ENCODE data around the gene LETM1. TPM values are rescaled to one million over a fixed set of nuclear protein-coding genes. Genes with fewer than 3 reads are reported as not detected.
"Not testable (repeated sequence)": the region's sequence is repeated elsewhere in the genome, so short reads cannot be mapped to it uniquely, and the experiment has no call there.

LETM1 gene
- total RNA-seq, 1 experiment from 2014 or later, result 106 TPM

DNA sequence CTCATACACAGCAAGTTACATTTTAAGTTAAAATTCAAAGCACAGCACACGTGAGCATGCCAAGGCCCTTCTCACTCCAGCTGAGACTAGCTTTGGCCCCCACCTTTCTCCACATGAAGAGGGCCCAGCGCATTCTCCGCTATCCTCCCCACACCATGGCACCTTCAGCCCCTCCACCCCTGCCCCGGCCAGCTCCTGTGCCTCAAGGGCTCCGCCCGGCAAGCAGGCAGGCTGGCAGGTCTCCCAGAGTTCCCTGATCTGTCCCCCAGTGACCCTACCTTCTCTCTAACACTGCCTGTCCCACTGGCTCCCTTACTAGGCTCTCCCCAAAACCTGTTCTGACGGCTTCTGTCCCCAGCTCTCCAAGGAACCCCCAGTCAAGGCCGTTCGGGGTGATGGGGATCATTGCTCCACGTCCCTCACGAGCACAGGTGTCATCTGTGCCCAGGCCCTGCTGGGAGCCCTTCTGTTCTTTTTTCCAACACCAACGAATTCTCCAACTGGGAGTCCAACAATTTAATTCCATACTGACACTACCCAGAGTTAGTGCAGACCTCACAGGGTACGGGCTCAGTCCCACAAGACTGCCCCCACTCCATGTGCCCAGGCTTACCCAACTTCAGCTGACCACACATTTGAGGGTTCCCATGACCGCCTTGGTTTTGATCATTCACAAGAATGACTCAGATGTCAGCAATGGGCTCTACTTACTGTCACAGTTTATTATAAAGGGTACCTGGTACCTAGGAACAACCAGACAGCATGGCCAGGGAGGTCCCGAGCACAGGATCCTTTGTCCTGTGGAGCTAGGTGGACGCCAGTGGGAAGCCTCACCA, 4.2 kb downstream of the LETM1 start:
- DNase-seq (ENCODE audit: low spot score), result peak; percentile 47

DNA sequence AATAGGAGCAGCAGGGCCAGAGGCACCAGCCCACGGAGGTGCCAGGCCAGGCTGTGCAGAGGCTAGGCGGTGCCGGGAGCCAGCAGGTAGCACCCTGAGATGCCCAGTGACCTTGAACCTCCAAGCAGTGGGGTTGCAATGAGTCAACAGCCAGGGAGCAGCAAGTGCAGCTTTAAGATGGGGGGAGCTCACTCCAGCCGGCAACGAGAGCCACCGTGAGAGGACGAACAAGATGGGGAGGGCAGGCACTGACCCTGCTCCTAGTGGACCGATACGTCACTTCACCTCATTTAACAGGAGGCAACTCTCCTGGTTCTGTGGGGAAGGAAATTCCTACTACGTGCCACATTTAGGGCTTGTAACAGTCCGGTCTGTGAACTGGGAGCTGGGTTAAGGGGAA, 4.8 kb downstream of the LETM1 start:
- DNase-seq (ENCODE audit: low spot score), result peak; percentile 32

DNA sequence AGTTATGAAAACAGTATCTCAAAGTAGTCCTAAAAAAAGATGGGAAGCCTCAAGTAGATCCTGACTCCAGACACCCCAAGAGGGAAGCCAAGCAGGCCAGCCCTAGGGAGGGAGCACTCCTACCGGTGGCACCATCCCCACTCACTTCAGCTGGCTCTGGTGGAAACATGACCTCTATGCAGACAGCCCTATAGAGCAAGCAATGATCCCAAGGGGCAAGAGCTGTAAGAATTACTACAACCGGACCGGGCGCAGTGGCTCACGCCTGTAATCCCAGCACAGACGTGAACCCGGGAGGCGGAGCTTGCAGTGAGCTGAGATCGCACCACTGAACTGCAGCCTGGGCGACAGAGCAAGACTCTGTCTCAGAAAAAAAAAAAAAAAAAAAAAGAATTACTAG, 5.7 kb downstream of the LETM1 start:
- no peak for DNase-seq (ENCODE audit: low spot score)

DNA sequence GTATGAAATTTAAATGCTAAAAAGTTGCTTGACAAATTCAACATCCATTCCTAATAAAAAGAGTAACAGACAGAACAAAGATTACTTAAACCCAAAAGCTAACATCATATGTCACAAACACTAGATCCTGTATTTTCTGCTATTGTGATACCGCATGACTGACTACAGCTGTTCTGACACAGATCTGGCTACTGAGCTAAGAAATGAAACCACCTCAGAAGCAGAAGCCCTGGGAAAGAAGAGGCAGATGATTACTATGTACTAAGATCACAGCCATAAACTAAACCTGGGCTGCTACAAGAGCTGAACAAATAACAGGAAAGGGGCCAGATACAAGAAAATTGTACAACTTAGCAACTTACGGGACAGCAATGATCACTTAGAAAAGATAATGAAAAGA, 9.4 kb downstream of the LETM1 start:
- no peak for DNase-seq (ENCODE audit: low spot score)

DNA sequence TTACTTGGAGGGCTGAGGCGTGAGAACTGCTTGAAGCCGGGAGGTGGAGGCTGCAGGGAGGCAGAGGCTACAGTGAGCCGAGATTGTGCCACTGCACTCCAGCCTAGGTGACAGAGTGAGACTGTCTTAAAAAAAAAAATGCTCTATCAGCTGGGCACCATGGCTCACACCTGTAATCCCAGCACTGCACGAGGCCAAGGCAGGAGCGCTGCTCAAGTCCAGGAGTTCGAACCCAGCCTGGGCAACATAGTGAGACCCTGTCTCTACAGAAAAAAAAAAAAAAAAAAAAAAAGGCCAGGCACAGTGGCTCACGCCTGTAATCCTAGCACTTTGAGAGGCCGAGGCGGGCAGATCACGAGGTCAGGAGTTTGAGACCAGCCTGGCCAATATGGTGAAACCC, 11.3 kb downstream of the LETM1 start:
- not testable (repeated sequence) for DNase-seq (ENCODE audit: low spot score)

DNA sequence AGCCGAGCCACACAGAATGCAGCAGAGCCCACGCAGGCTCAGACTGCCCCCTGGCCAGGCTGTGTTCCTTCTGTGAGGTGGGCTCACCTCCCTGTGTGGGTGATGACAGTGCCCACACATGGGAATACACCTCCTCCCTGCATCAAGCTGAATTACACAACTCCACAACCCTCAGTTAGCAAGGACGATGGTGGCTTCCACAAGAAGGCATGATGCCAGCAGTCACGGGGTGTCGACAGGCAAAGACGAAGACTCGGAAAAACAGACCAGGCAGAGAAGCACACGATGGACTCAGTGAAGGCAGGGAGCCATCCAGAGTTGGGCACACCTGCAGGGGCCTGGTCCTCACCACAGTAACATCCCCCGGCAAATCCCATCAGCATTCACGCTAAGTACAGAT, 12.1 kb downstream of the LETM1 start:
- no peak for DNase-seq (ENCODE audit: low spot score)

DNA sequence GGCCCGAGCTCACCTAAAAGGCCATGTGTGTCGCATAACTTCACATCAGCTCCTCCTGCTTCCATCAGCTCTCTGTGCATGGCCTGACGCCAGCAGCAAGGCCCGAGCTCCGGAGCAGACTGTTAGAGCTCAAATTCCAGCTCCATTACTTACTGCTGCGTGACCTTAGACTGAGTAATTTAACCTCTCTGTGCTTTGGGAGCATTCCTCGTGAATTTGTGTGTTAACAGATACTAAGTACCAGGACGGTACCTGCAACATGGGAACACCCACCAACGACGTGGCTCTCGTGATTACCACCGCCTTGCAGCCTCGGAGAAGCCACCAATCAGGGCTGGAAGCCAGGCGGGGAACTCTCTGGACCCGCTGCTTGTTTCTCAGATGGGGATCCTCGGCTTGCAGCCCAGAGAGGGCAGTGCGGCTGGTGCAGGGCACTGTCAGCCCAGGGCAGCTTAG, 12.9 kb downstream of the LETM1 start:
- no peak for DNase-seq (ENCODE audit: low spot score)

DNA sequence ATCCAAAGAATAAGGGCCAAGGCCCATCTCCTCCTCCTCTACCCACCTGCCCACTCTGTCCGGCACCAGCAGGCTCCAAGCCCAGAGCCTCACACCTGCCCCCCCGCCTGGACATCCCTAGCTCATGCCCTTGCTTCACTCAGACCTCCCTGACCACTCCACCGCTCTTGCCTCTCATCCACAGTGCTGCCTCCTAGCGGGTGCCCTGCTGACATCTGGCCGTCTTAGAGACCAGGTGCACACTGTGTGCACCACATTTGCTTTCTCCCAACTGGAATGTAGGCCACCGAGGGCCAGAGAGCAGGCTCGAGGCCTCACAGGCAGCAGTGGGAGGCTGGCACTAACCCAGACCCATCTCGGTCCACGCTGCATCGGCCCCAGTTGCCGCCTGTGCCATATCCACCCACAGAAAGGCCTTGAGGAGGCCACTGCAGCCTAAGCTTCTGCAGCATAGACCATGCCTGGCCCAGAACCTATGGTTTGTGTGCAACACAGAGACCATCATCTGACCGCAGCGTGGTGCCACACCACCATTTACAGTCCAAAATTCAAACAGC, 13.5 kb downstream of the LETM1 start:
- DNase-seq (ENCODE audit: low spot score), result no peak

DNA sequence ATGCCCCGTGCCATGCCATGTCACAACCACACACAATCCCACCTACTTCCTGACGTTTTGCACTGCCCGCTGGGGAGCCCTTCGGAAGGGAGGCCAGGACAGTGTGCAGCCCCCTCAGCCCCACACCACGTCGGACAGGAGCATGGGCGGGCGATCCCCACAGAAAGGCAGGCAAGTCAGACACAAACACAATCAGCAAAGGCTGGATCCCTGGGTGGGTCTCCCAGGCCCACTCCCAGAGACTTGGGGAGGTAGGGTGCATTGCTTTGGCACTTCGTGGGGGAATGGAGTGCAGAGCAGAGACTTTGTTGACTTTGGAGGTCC, 14.1 kb downstream of the LETM1 start:
- no peak for DNase-seq (ENCODE audit: low spot score)

DNA sequence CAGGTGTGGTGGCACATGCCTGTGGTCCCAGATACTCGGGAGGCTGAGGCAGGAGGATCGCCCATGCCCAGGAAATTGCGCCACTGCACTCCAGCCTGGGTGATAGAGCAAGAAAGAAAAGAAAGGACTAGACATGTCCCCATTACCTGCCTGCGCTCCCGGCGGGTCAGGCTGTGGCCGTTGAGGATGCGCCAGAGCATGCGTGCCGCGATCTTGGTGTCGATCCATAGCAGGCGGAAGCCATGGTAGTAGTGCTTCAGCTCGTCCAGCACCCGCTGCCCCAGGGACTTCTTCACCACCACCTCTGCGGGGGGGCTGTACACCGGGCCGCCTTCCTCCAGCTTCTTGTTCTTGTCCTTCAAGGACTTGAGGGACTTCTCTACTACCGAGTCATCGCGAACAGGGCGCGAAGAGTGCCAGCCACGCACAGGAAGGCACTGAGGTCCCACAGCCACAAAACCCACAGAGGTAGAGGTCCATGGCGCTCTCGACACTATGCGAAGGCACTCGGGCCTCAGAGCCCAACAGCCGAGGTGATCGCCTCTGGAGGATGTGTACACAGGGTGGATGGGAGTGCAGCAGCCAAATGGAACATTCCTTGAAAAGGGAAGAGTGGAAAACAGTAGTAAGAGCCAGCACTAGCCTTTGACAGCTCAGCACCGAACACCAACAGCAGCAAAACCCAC, 14.6 kb downstream of the LETM1 start:
- no peak for DNase-seq (ENCODE audit: low spot score)

DNA sequence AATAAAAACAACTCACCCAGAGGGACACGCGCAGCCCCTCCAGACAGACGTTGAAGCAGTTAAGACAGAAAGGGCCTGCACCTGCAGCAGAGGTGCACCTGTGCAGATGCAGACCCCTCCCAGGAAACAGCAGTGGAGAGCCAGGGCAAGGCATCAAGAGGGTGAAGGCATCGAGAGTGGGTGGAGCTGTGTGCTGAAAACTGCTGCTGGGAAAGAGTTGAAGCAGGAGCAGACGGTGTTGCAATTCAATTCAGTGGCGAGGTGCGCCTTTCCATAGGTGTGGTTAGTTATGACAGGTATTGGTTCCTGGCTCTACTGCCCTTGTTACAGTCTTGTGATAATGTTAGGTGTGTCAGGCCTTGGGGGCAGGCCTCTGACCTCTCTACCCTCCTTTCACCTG, 16.7 kb downstream of the LETM1 start:
- no peak for DNase-seq (ENCODE audit: low spot score)

DNA sequence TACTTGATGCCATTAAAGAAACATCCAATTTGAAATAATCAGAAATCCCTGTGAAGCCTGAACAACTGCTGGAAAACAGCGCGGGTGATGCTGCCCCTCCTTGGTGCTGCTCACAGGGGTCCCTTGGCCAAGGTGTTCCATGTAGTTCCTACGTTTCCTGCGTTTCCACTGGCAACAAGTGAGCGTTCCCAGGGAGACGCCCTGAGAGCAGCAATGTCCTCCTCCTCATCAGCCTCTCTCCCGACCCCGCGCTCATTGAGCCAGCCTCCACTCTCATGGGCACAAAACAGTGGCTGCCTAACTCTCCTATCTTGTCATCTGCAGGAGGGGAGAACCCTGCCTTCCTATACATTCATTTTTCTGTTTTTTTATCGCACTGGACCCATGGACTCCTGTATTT, 18.9 kb downstream of the LETM1 start:
- DNase-seq (ENCODE audit: low spot score), result no peak

DNA sequence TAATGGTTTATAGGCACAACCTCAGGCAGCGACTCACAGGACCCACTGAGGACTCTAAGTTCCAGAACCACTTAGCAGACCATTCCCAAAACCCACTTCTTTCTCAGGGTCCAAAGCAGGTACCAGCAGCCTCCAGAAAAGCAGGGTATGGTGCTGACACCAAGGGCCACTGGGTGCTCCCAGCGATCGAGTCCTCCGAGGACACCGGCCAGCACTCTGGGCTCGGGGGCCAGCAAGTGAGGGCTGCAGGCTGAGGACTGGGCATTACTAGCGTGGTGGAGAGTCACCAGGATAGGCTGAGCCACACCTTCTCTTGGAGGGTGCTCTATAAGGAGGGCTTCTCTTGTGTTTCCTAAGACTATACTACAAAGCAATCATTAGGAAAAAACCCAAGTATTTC, 19.3 kb downstream of the LETM1 start:
- DNase-seq (ENCODE audit: low spot score), result no peak

DNA sequence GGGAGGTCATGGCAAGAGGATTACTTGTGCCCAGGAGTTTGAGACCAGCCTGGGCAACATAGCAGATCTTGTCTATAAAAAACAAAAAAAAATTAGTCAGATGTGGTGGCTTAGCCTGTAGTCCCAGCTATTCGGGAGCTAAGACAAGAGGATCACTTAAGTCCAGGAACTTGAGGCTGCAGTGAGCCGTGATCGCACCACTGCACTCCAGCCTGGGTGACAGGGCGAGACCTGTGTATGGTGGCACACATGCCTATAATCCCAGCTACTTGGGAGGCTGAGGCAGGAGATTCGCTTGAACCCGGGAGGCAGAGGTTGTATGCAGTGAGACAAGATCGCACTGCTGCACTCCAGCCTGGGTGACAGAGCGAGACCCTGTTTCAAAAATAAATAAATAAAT, 20.1 kb downstream of the LETM1 start:
- not testable (repeated sequence) for DNase-seq (ENCODE audit: low spot score)

DNA sequence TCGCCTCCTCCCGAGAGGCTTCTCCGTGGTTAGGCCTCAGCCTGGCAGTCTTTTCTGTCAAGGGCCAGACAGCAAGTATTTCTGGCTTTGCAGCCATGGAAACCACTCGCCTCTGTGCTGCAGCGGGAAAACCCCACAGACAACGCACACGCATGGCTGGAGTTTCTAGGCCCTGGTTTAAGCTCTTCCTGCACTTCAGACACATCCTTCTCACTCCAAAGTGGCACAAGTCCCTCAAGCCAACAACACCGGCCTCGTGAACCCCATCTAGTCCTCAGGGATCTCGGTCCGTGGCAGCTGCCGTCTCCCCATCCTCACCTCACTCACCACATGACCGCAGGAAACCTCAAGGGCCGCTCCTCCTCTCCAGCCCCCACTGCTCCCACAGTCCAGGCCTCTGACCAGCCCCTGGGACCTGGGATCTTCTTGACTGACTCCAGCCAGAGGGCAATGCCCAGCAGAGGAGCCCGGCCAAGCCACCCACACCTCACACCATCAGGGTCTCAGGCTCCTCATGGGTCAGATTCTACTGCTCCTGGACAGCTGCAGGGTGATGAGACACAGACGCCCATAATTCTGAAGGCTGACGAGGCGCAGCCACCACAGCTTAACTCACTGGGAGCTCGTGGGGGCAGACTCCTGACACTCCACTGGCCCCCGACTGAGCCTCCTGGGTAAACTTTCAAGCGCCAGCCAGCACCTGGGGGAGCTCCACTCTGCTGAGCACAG, 21.7 kb downstream of the LETM1 start:
- DNase-seq (ENCODE audit: low spot score), result no peak

DNA sequence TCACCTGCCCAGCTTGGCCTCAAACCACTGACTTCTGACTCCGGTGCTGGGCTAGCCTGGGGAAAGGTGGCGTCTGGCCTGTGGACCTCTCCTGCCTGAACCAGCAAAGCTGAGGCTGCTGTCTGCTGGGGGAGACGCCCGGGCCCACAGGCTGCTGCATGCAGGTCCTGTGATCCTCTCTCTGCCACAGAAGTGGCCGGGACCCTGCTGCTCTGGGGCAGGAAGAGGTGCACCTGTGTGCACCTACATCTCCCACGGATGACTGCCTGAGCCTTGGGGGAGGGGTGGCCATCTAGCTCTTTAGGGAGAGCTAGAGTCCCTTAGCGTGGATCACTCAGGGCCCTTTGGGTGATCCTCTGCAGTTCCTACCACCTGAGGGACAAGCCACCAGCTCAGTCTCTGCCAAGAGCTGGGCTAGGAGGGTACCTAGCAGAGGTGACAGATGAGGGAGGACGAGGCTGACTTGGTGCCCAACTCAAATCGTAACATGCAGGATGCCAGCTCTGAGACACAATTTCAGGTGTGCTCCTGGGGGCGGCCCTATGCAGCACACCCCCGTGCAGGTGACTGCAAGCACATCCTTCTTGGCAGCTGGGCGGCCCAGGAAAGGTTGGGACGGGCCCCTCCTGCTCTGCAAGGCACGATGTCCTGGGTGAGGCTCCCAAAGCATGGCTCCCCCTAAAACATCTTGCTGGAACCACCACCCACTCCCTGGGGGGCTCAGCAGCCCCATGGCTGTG, 22.5 kb downstream of the LETM1 start:
- no peak for DNase-seq (ENCODE audit: low spot score)

DNA sequence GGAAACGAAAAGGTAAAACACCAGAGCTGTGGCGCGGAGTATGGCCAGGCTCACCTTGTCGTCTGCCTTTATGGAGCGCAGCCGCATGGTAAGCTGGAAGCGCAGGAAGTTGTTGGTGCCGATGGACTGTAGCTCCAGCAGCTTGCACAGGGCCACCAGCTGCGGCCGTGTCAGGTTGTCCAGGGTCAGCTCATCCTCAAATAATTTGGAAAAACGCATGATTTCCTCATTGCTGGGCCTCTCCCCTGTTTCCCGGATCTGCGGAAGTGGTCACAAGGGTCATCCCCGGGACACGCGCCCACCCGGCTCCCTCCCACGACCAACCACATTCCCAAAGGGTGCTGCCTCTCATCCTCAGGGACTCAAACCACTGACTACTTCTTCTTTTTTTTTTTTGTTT, 23.3 kb downstream of the LETM1 start:
- DNase-seq (ENCODE audit: low spot score), result no peak

DNA sequence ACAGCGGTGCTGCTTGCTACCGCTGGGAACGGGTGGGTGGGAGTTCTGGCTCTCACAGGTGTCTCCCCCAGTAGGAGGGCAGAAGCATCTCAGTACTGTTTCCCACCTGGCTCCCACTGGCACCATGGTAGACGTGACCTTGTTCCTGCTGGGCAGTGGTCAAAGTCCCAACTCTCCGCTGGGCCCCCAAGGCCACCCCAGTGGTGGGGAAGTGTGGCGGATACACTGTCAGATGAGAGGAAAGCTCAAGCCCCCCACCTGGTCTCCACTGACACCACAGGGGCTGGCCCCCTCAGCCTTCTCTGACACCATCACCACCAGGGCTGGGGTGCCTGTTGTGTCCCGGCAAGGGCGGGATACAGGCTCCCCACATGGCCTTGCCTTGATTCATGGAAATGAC, 24.6 kb downstream of the LETM1 start:
- no peak for DNase-seq (ENCODE audit: low spot score)

DNA sequence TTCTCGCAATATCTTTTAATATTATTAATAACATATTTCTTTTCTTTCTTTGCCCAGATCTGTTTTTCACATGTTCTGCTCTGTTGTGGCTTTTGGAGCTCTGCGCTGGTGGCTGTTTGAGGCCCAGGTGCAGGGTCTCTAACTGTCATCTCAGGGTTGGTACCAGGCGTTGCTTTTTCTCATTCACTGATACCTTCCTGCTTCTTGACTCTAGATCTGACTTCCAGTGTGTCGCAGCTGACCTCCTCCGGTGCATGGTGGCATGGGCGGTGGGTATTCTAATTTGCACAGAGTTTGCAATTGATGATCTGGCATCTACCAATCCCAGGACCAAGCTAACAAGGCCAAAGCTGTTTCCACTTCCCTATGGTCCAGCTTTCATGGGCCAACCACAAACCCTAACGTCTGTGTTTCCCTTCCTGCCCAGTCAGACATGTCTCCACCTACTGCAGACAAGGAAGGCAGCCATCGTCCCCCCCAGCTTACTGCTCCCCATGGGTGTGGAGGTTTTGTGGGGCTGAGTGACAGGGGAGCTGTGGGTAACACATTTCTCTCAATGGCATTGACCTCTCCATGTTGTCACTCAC, 25.2 kb downstream of the LETM1 start:
- no peak for DNase-seq (ENCODE audit: low spot score)

DNA sequence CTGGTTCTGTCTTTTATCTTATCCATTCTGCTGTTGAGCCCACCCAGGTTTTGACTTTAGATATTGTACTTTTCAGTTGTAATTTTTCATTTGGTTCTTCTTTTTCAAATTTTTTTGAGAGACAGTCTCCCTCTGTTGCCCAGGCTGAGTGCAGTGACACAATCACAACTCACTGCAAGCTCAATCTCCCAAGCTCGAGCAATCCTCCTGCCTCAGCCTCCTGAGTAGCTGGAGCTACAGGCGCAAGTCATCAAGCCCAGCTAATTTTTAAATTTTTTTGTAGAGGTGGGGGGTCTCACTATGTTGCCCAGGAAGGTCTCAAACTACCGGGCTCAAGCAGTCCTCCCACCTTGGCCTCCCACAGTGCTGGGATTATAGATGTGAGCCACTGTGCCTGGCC, 25.7 kb downstream of the LETM1 start:
- DNase-seq (ENCODE audit: low spot score), result no peak
